Prostate gland (tissue), 2 donors: Measurements from ENCODE around the gene KRTAP9-7. TPM values are rescaled to one million over a fixed set of nuclear protein-coding genes. Genes with fewer than 3 reads are reported as not detected.

ENCODE experiments used
- DNase-seq: peaks from one replicate; pipeline ENCODE4 v3.0.0-alpha.2; 2019; ENCODE audit warnings: low spot score
- H3K27ac ChIP-seq, 2 donors: fragments of 200-600 bp; sonication (generic); 2 replicates each; pipeline ENCODE4 v1.5.1; 2017 to 2019
- H3K27me3 ChIP-seq: fragments of 200-600 bp; sonication (generic); replicated peaks from 2 replicates; pipeline ENCODE4 v1.5.1; 2019; ENCODE audit not compliant: insufficient read depth
- H3K36me3 ChIP-seq, 2 donors: fragments of 200-600 bp; sonication (generic); 1 replicate in 1 of 2; 2 replicates in 1 of 2; pipeline versions ENCODE4 v1.5.1 to v1.8.1; 2017 to 2019
- H3K4me1 ChIP-seq: fragments of 200-600 bp; sonication (generic); replicated peaks from 2 replicates; pipeline ENCODE4 v1.5.1; 2019
- H3K4me3 ChIP-seq, 2 donors: fragments of 200-600 bp; sonication (generic); 2 replicates each; pipeline ENCODE4 v1.5.1; 2017 to 2019
- H3K9me3 ChIP-seq: fragments of 200-600 bp; sonication (generic); 2 replicates; pipeline ENCODE4 v1.5.1; 2017
- POLR2A ChIP-seq: fragments of 450-650 bp; IDR thresholded peaks from one replicate; pipeline ENCODE4 v1.6.1; 2016; ENCODE audit warnings: antibody characterized with exemption, mild to moderate bottlenecking
- POLR2AphosphoS5 ChIP-seq: sonication (generic); formaldehyde crosslinking; IDR thresholded peaks from one replicate; pipeline ENCODE4 v1.6.1; 2017; ENCODE audit warnings: antibody characterized with exemption
- WGBS: methylation state at CpG from one replicate; pipeline ENCODE4 v1.1.5; 2018; 5-methylcytosine and 5-hydroxymethylcytosine counted together
- intact Hi-C: fragments of 100-400 bp; cut with DNase I; formaldehyde crosslinking; loops from one replicate; pipeline ENCODE4 v1.14.2; 2022
- total RNA-seq, 2 donors: library from RNA; depleted of rRNA; stranded (reverse); fragments of >200 nt; gene quantifications; one replicate each; pipeline ENCODE4 v1.1.0, GENCODE V29; 2016
- TF ChIP-seq, protein P1 (sequence below), 4 experiments: fragments of 200-600 bp in 2 of 4; fragments of 450-650 bp in 2 of 4; sonication (generic) in 2 of 4; IDR thresholded peaks; 1 replicate in 3 of 4; 2 replicates in 1 of 4; pipeline ENCODE4 v1.5.1; 2016 to 2019; ENCODE audit warnings: antibody characterized with exemption in 4 of 4, mild to moderate bottlenecking in 2 of 4, moderate library complexity in 2 of 4

Gene KRTAP9-7
- total RNA-seq, 2 donors from 2014 or later = not detected

DNA sequence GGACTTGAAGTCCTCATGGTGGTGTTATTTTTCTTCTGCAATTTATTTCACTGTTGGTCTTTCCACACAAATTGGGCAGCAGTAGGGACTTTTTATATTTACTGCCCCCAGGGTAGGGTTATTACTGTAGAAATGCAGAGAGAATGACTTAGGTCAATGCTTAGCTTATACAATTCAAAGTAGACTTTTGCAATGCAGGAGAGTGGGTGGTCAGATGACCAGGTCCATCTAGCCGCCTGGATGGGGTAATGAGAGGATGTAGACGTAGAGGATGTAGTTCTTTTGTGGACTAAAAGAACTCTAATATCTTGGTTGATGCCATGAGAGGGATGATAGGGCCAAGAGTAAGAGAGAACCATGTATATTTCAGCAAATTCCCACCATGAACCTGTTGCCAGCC, 42.7 kb downstream of the KRTAP9-7 start:
- TF ChIP-seq POLR2AphosphoS5 (no peak), POLR2A (no peak)
- TF ChIP-seq, protein P1, sequence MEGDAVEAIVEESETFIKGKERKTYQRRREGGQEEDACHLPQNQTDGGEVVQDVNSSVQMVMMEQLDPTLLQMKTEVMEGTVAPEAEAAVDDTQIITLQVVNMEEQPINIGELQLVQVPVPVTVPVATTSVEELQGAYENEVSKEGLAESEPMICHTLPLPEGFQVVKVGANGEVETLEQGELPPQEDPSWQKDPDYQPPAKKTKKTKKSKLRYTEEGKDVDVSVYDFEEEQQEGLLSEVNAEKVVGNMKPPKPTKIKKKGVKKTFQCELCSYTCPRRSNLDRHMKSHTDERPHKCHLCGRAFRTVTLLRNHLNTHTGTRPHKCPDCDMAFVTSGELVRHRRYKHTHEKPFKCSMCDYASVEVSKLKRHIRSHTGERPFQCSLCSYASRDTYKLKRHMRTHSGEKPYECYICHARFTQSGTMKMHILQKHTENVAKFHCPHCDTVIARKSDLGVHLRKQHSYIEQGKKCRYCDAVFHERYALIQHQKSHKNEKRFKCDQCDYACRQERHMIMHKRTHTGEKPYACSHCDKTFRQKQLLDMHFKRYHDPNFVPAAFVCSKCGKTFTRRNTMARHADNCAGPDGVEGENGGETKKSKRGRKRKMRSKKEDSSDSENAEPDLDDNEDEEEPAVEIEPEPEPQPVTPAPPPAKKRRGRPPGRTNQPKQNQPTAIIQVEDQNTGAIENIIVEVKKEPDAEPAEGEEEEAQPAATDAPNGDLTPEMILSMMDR (IDR thresholded peaks at IDR 0.05) = no peak
- no peaks in the 10 kb centered on the region for H3K4me1 ChIP-seq
- 98% methylated on average over 2 of the region's 2 CpGs for WGBS

DNA sequence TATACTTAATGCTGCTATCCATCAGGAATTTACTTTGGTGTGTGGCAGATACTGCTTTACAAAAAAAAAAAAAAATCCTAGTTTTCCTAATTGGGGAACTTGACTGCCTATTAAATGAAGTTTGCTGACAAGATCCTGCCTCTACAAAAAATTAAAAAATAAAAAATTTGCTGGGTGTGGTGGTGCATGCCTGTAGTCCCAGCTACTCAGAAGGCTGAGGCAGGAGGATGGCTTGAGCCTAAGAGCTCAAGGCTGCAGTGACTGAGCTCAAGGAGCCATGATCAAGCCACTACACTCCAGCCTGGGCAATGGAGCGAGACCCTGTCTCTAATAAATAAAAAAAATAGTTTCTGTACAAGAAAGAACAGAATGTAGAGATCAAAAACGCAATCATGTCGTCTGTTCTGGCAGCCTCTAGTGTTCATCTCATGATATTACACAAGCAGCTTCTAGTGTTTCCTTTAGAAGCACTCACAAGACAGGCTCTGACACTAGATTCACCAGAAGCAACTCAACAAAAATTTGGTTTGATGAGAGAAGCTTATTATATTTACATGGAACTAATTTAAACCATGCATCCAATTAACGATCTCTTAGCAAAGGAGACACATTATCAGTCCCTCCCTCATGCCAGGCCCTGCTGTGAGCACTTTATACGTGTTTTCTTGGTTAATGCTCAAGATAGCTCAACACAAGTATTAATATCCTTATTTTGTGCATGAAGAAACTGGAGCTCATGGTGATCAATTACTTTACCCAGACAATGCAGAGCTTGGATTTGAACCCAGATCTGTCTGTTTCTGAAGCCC, 46.8 kb downstream of the KRTAP9-7 start:
- no peaks in the 10 kb centered on the region for H3K27me3 ChIP-seq
- no peaks in the 10 kb centered on the region for H3K4me1 ChIP-seq
- DNase-seq = peak; percentile 43
- H3K4me3 ChIP-seq = no peak overlapping the region
- no peaks in the 10 kb centered on the region for H3K36me3 ChIP-seq
- H3K9me3 ChIP-seq = no peaks in the 10 kb centered on the region
- H3K27ac ChIP-seq = no peak overlapping the region
- TF ChIP-seq, protein P1 (IDR thresholded peaks at IDR 0.05) = peak; percentile 41 to 87 (median 68)
- TF ChIP-seq POLR2AphosphoS5 (peak; percentile 49), POLR2A (no peak)
- intact Hi-C loops = loop anchor here (2.0 kb wide), 1 partner anchor 413 kb away; no protein-coding TSS in a partner anchor
- WGBS = 27% methylated on average over 5 of the region's 5 CpGs

More for the DNA sequence above, 42.7 kb downstream of the KRTAP9-7 start:
- Histone ChIP-seq H3K36me3 (no peaks in the 10 kb centered on the region), H3K9me3 (no peaks in the 10 kb centered on the region), H3K27ac (no peak overlapping the region), H3K27me3 (no peaks in the 10 kb centered on the region), H3K4me3 (no peak overlapping the region)
- intact Hi-C loops = no loop called here
- DNase-seq = no peak

DNA sequence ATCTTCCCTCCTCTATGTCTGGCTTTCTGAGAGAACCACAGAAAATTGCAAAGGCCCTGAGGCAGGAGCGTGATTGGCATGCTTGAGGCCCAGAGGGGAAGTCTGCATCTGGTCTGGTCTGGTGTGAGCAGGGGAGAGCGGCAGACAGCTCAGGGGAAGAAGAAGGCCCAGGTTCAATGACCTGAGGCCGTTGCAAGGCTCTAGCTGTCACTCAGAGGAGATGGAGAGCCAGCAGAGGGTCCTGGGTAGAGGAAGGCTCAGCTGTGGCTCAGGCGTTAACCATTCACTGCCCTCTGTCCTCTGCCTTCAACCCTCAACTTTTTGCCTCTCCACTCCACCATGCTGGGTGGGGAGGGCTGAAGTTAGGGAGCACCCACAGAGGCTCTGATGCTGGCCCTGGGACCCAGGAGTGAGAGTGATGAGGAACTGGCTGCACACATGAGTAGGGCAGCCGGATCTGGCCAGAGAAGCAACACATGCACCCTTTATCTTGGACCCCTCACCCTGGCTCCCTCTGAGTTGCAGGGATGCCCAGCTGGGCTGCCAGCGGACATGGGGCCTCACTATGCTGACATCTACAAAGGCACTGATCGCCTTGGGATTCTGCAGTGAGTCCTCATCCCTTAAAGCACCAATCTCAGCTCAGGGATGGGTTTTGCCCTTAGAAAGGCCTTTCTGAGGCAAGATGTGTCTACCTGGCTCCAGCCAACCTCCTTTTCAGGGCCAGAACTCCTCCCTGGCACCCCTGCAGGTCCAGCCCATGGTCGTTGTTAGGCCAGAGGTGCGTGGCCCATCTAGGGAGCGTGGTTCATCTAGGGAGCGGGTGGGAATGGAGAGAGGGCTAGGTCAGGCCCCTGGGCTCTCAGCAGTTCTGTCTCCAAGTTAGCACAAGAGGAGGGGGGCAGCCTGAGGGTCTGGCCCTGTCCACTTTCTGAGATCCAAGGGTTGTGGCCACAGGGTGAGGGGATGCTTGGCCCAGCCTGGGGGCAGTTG, 47.7 kb downstream of the KRTAP9-7 start:
- Histone ChIP-seq H3K4me3 (no peak overlapping the region), H3K9me3 (no peaks in the 10 kb centered on the region), H3K27me3 (no peaks in the 10 kb centered on the region), H3K36me3 (no peaks in the 10 kb centered on the region), H3K27ac (no peak overlapping the region), H3K4me1 (no peaks in the 10 kb centered on the region)
- WGBS = 89% methylated on average over 11 of the region's 11 CpGs
- TF ChIP-seq, protein P1 (IDR thresholded peaks at IDR 0.05) = no peak
- TF ChIP-seq POLR2A (no peak), POLR2AphosphoS5 (no peak)
- intact Hi-C loops = loop anchor here (2.0 kb wide), 1 partner anchor 414 kb away; no protein-coding TSS in a partner anchor
- no peak for DNase-seq

DNA sequence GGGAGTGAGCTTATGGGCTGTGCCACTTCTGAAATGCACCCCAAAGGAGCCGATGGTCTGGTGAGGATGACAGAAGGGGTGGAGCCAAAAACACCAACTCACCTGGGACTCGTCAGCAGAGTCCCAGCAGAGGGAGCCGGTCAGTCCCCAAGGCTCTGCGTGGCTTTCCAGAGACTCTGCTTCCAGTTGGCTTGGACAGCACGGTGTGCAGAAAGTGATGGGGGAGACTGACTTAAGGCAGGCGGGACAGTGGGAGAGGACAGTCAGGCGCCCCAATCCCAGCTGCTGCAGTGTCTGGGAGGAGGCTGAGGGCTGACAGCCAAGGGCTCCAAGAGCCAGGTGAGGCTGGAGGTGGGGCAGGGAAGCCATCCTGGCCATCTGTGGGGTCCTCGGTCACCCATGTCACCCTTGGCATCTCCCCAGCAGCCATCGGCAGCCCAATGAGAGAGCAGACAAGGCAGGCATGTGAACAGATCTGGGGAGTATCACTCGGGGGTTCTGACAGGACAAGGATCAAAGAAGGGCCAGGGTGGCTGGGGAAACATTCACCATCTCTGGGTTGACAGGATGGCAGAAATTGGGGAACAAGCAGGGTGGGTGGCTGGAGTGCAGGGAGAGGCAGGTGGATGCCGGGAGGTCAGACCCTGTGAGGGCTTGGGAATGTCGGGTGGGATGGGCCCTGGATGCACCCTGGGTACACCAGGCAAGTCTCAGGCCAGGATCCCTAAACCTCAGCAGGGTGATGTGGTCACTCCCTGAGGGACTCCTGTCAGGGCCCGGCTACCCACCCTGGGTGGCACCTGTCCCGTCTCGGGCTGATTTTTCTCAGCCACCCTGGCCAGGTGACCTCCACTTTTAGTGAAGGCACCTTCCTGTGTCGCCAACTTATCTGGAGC, 48.9 kb downstream of the KRTAP9-7 start:
- H3K4me1 ChIP-seq = no peaks in the 10 kb centered on the region
- 67% methylated on average over 16 of the region's 16 CpGs for WGBS
- no peaks in the 10 kb centered on the region for H3K27me3 ChIP-seq
- no peaks in the 10 kb centered on the region for H3K9me3 ChIP-seq
- no peak overlapping the region for H3K27ac ChIP-seq
- H3K4me3 ChIP-seq = no peak overlapping the region
- intact Hi-C loops = loop anchor here (5.0 kb wide), 1 partner anchor 323 kb away; no protein-coding TSS in a partner anchor
- DNase-seq = peak; percentile 48
- no peaks in the 10 kb centered on the region for H3K36me3 ChIP-seq
- TF ChIP-seq POLR2AphosphoS5 = no peak
- TF ChIP-seq, protein P1 (IDR thresholded peaks at IDR 0.05) = peak in 2 of 4 experiments; percentile 48 to 54
